Skeletal muscle tissue (tissue), 4 donors: Measurements from ENCODE around the gene THRB. TPM values are rescaled to one million over a fixed set of nuclear protein-coding genes. Genes with fewer than 3 reads are reported as not detected.

Source experiments
- H3K27ac ChIP-seq: one replicate; pipeline ENCODE4 v1.7.0; 2013; ENCODE audit warnings: mild to moderate bottlenecking, low read depth, low read length, inconsistent platforms
- H3K27me3 ChIP-seq, 3 donors: one replicate each; pipeline ENCODE4 v1.7.0; 2013; ENCODE audit warnings: low read length in 3 of 3; ENCODE audit not compliant: control insufficient read depth in 3 of 3, insufficient read depth in 3 of 3
- H3K36me3 ChIP-seq, 3 donors: one replicate each; pipeline ENCODE4 v1.7.0; 2013; ENCODE audit warnings: low read length in 3 of 3; ENCODE audit not compliant: control insufficient read depth in 3 of 3, insufficient read depth in 3 of 3
- H3K4me1 ChIP-seq, 3 donors: one replicate each; pipeline ENCODE4 v1.7.0; 2013; ENCODE audit warnings: low read length in 3 of 3, mild to moderate bottlenecking in 3 of 3; ENCODE audit not compliant: control insufficient read depth in 3 of 3, insufficient read depth in 3 of 3
- H3K4me3 ChIP-seq, 3 donors: one replicate each; pipeline ENCODE4 v1.7.0; 2013; ENCODE audit warnings: low read length in 3 of 3
- H3K9ac ChIP-seq, 3 donors: one replicate each; pipeline ENCODE4 v1.7.0; 2013; ENCODE audit warnings: low read length in 3 of 3, mild to moderate bottlenecking in 3 of 3, moderate library complexity in 2 of 3, low read depth in 1 of 3
- H3K9me3 ChIP-seq, 3 donors: one replicate each; pipeline ENCODE4 v1.7.0; 2013; ENCODE audit warnings: low read length in 3 of 3; ENCODE audit not compliant: control insufficient read depth in 3 of 3
- total RNA-seq: library from RNA; depleted of rRNA; stranded (reverse); fragments of >200 nt; gene quantifications from one replicate; pipeline ENCODE4 v1.2.3, GENCODE V29; 2014
- donor health status: Osteomylitis.

Gene THRB
- total RNA-seq, 1 donor from 2014 or later: 3.1 TPM

GRCh38 chr3:24145481-24145880, 349.2 kb downstream of the THRB start:
- Histone ChIP-seq H3K27ac (peak overlapping the region; percentile 57), H3K4me3 (no peak overlapping the region), H3K27me3 (no peaks in the 10 kb centered on the region), H3K9me3 (no peaks in the 10 kb centered on the region), H3K9ac (no peak overlapping the region), H3K36me3 (peaks cover 5 to 23% (median 20%) of the 10 kb centered on the region in 3 donors), H3K4me1 (peaks cover 12 to 14% (median 13%) of the 10 kb centered on the region in 3 donors)

- Histone ChIP-seq H3K9ac (no peak overlapping the region), H3K4me1 (peaks cover 19 to 42% (median 32%) of the 10 kb centered on the region in 3 donors), H3K9me3 (no peaks in the 10 kb centered on the region), H3K27ac (no peak overlapping the region), H3K36me3 (peaks cover 5 to 23% (median 20%) of the 10 kb centered on the region in 3 donors), H3K27me3 (no peaks in the 10 kb centered on the region), H3K4me3 (no peak overlapping the region)
These were observed 352.5 kb downstream of the THRB start for GRCh38 chr3:24142127-24142526.

GRCh38 chr3:24141548-24141947, 353.1 kb downstream of the THRB start:
- Histone ChIP-seq H3K27me3 (no peaks in the 10 kb centered on the region), H3K4me3 (no peak overlapping the region), H3K9ac (no peak overlapping the region), H3K27ac (no peak overlapping the region), H3K4me1 (peaks cover 15 to 41% (median 32%) of the 10 kb centered on the region in 3 donors), H3K9me3 (no peaks in the 10 kb centered on the region), H3K36me3 (peaks cover 5 to 23% (median 20%) of the 10 kb centered on the region in 3 donors)

GRCh38 chr3:24139463-24140412, 354.9 kb downstream of the THRB start:
- Histone ChIP-seq H3K36me3 (peaks cover 5 to 24% (median 21%) of the 10 kb centered on the region in 3 donors), H3K9me3 (no peaks in the 10 kb centered on the region), H3K9ac (peak overlapping the region in 1 of 3 donors; percentile 4), H3K27ac (no peak overlapping the region), H3K27me3 (no peaks in the 10 kb centered on the region), H3K4me1 (peaks cover 7 to 30% (median 20%) of the 10 kb centered on the region in 3 donors), H3K4me3 (no peak overlapping the region)

GRCh38 chr3:24138876-24139256, 355.8 kb downstream of the THRB start:
- Histone ChIP-seq H3K4me3 (no peak overlapping the region), H3K27me3 (no peaks in the 10 kb centered on the region)

GRCh38 chr3:24137958-24138875, 356.4 kb downstream of the THRB start:
- peaks cover 7 to 30% (median 20%) of the 10 kb centered on the region in 3 donors for H3K4me1 ChIP-seq
- no peak overlapping the region for H3K27ac ChIP-seq
- no peaks in the 10 kb centered on the region for H3K9me3 ChIP-seq

More at GRCh38 chr3:24138876-24139256, 355.8 kb downstream of the THRB start:
- no peaks in the 10 kb centered on the region for H3K9me3 ChIP-seq
- H3K36me3 ChIP-seq: peaks cover 5 to 30% (median 29%) of the 10 kb centered on the region in 3 donors
- no peak overlapping the region for H3K27ac ChIP-seq
- peaks cover 7 to 30% (median 20%) of the 10 kb centered on the region in 3 donors for H3K4me1 ChIP-seq
- H3K9ac ChIP-seq: no peak overlapping the region

GRCh38 chr3:24137334-24137733, 357.3 kb downstream of the THRB start:
- Histone ChIP-seq H3K9ac (no peak overlapping the region), H3K27ac (no peak overlapping the region), H3K9me3 (no peaks in the 10 kb centered on the region), H3K4me3 (no peak overlapping the region), H3K4me1 (peaks cover 7 to 30% (median 20%) of the 10 kb centered on the region in 3 donors), H3K27me3 (no peaks in the 10 kb centered on the region), H3K36me3 (peaks cover 6 to 27% (median 23%) of the 10 kb centered on the region in 3 donors)

More at GRCh38 chr3:24137958-24138875, 356.4 kb downstream of the THRB start:
- peaks cover 5 to 26% (median 25%) of the 10 kb centered on the region in 3 donors for H3K36me3 ChIP-seq
- no peak overlapping the region for H3K9ac ChIP-seq
- H3K4me3 ChIP-seq: no peak overlapping the region
- no peaks in the 10 kb centered on the region for H3K27me3 ChIP-seq

- peaks cover 7 to 30% (median 20%) of the 10 kb centered on the region in 3 donors for H3K4me1 ChIP-seq
- H3K36me3 ChIP-seq: peaks cover 8 to 25% (median 21%) of the 10 kb centered on the region in 3 donors
- no peaks in the 10 kb centered on the region for H3K27me3 ChIP-seq
- H3K9me3 ChIP-seq: no peaks in the 10 kb centered on the region
- no peak overlapping the region for H3K9ac ChIP-seq
- no peak overlapping the region for H3K27ac ChIP-seq
- no peak overlapping the region for H3K4me3 ChIP-seq
These were observed 357.9 kb downstream of the THRB start for GRCh38 chr3:24136624-24137310.

- Histone ChIP-seq H3K4me3 (no peak overlapping the region), H3K27ac (no peak overlapping the region), H3K9me3 (no peaks in the 10 kb centered on the region), H3K9ac (no peak overlapping the region), H3K4me1 (peaks cover 7 to 30% (median 20%) of the 10 kb centered on the region in 3 donors), H3K36me3 (peaks cover 10 to 26% (median 26%) of the 10 kb centered on the region in 3 donors), H3K27me3 (no peaks in the 10 kb centered on the region)
These were observed 359.4 kb downstream of the THRB start for GRCh38 chr3:24135280-24135679.
